RWPE1 (cell line): ENCODE measurements around the gene DMBT1.

Source experiments
- CTCF ChIA-PET: fragments of 350-600 bp; sonication (Branson Sonifier 250); formaldehyde crosslinking; extraction: SDS; loops from one replicate; lab custom pipeline; 2021; lab: Yijun Ruan, JAX
- POLR2A ChIA-PET: fragments of 400-600 bp; formaldehyde crosslinking; extraction: SDS; loops from one replicate; lab custom pipeline; 2020; ENCODE audit warnings: antibody characterized with exemption; ENCODE audit not compliant: low non-redundant PET; lab: Yijun Ruan, JAX
- DNase-seq: peaks from one replicate; pipeline ENCODE4 v3.0.0; 2012; ENCODE audit warnings: low spot score
- H3K27ac ChIP-seq: fragments of 450-650 bp; 2 replicates; pipeline ENCODE4 v1.5.1; 2017
- CTCF ChIP-seq: fragments of 450-650 bp; conservative IDR thresholded peaks from 2 replicates; pipeline ENCODE4 v1.5.1; 2017; ENCODE audit warnings: low read depth, mild to moderate bottlenecking

The DMBT1 gene

GRCh38 chr10:122560279-122560804 lies at the start of gene DMBT1:
Gene DMBT1, plus strand, starts transcription at chr10:122560754. Its CDS starts 17 bp downstream, at chr10:122560771.
- DNase-seq = no peak
- no peak for TF ChIP-seq CTCF
- no peak within 1 kb of the TSS for H3K27ac ChIP-seq
- ChIA-PET CTCF (no interaction called here), POLR2A (no interaction called here)

- DNase-seq = no peak
- no peak for TF ChIP-seq CTCF
- ChIA-PET CTCF (interaction anchor here (0.7 kb wide), 1 partner anchor 231 kb away, joined by 3 read pairs; no protein-coding TSS in a partner anchor), POLR2A (no interaction called here)
- no peak overlapping the region for H3K27ac ChIP-seq
Measured at GRCh38 chr10:122513053-122513452, 47.5 kb upstream of the DMBT1 start.

DNA sequence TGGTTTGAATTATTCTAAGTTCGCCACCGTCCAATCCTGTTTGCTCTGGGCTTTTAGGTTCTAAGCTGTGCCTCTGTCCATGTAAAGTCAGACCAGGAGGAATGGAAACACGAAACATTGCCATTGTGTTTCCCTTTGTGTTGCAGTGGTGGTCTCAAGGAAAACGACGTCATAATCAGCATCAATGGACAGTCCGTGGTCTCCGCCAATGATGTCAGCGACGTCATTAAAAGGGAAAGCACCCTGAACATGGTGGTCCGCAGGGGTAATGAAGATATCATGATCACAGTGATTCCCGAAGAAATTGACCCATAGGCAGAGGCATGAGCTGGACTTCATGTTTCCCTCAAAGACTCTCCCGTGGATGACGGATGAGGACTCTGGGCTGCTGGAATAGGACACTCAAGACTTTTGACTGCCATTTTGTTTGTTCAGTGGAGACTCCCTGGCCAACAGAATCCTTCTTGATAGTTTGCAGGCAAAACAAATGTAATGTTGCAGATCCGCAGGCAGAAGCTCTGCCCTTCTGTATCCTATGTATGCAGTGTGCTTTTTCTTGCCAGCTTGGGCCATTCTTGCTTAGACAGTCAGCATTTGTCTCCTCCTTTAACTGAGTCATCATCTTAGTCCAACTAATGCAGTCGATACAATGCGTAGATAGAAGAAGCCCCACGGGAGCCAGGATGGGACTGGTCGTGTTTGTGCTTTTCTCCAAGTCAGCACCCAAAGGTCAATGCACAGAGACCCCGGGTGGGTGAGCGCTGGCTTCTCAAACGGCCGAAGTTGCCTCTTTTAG lies 46.3 kb upstream of the DMBT1 start:
- no peak for DNase-seq
- no peak overlapping the region for H3K27ac ChIP-seq
- ChIA-PET POLR2A (no interaction called here), CTCF (interaction anchor here (0.6 kb wide), 1 partner anchor 1549 kb away, joined by 3 read pairs; no protein-coding TSS in a partner anchor)
- no peak for TF ChIP-seq CTCF

- no peak for TF ChIP-seq CTCF
- ChIA-PET POLR2A (no interaction called here), CTCF (interaction anchor here (0.6 kb wide), 1 partner anchor 1548 kb away, joined by 3 read pairs; no protein-coding TSS in a partner anchor)
- DNase-seq = no peak
- H3K27ac ChIP-seq = peak overlapping the region; percentile 29
Measured at GRCh38 chr10:122515022-122515424, 45.5 kb upstream of the DMBT1 start.

DNA sequence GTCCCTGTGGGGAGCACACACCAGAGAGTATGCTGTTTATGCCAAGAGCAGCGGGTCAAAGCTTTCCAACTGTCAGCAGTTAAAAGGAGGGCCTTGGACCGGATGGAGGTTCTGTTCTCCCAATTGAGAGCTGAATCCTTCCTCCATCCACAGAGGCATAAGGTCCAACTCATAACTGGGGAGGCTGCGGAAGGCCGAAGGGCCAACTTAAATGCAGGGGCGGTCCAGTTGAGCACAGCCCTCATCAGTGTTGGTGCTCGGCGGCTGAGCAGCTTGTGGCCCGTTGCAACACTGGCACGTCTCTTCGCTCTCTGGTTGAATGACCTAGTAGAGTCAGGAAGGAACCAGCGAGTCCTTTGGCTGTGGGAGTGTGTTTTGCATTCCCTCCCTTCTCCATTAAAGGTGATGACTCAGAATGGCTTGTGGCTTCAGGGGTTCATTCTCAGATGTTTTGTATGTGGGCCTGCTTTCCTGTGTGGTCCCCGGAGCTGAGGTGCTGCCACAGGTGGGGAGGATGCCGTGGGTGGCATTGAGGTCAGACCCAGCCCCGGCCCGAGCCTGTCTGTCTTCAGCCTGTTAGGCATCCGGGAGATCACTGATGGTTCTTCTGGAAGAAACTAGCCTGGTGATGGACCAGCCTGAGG lies 44.8 kb upstream of the DMBT1 start:
- POLR2A ChIA-PET = no interaction called here
- DNase-seq = no peak
- CTCF ChIA-PET = no interaction called here
- peak overlapping the region; percentile 29 for H3K27ac ChIP-seq
- TF ChIP-seq CTCF = no peak

- no peak for TF ChIP-seq CTCF
- H3K27ac ChIP-seq = peak overlapping the region; percentile 53
- ChIA-PET POLR2A (no interaction called here), CTCF (interaction anchor here (0.7 to 2.0 kb wide), 2 partner anchors 10 to 49 kb away, joined by 3 to 6 read pairs; no protein-coding TSS in a partner anchor)
- no peak for DNase-seq
Measured at GRCh38 chr10:122516734-122517133, 43.8 kb upstream of the DMBT1 start.
